B cell (primary cell): ENCODE results near the gene FASTK. TPM values are rescaled to one million over a fixed set of nuclear protein-coding genes. Genes with fewer than 3 reads are reported as not detected.

Experiments used
- ATAC-seq: fragments of 200-7000 bp; cut with Tn5 transposase; one replicate; pipeline ENCODE4 v1.10.0; 2021; ENCODE audit warnings: low read depth, mild to moderate bottlenecking, moderate number of reproducible peaks, moderate library complexity
- CTCF ChIA-PET: fragments of 350-600 bp; sonication (Branson Sonifier 250); formaldehyde crosslinking; loops from one replicate; lab custom pipeline; 2021; ENCODE audit warnings: antibody characterized with exemption, inconsistent platforms; lab: Charles Lee
- POLR2A ChIA-PET: fragments of 350-600 bp; sonication (Branson Sonifier 250); formaldehyde crosslinking; loops from one replicate; lab custom pipeline; 2021; ENCODE audit warnings: antibody characterized with exemption; lab: Charles Lee
- DNase-seq: peaks from one replicate; pipeline ENCODE4 v3.0.0; 2013
- H2AFZ ChIP-seq: 2 replicates; pipeline ENCODE4 v1.6.1; 2012; ENCODE audit warnings: mild to moderate bottlenecking, low read depth, low read length; ENCODE audit not compliant: insufficient read depth, poor library complexity, severe bottlenecking
- H3K27ac ChIP-seq, 2 donors: 1 replicate in 1 of 2; 2 replicates in 1 of 2; pipeline ENCODE4 v1.5.1; 2012 to 2013; ENCODE audit warnings: low read length in 2 of 2, mild to moderate bottlenecking in 2 of 2, moderate library complexity in 1 of 2
- H3K27me3 ChIP-seq, 4 experiments: fragments of 200-600 bp in 1 of 4; sonication (generic) in 1 of 4; replicated peaks in 1 of 4; 1 replicate in 2 of 4; 2 replicates in 2 of 4; pipeline versions ENCODE4 v1.6.1 to v1.7.0; 2013 to 2016; ENCODE audit warnings: low read length in 3 of 4, mild to moderate bottlenecking in 2 of 4, mixed read lengths in 1 of 4, moderate library complexity in 1 of 4; ENCODE audit not compliant: insufficient read depth in 4 of 4, control insufficient read depth in 3 of 4; ENCODE audit errors: control extremely low read depth in 1 of 4
- H3K36me3 ChIP-seq, 2 experiments: replicated peaks in 1 of 2; 1 replicate in 1 of 2; 2 replicates in 1 of 2; pipeline versions ENCODE4 v1.6.1 to v1.7.1; 2013; ENCODE audit warnings: low read length in 1 of 2; ENCODE audit not compliant: insufficient read depth in 2 of 2, control insufficient read depth in 1 of 2; ENCODE audit errors: control extremely low read depth in 1 of 2, extremely low read depth in 1 of 2
- H3K4me1 ChIP-seq, 2 donors: fragments of 200-600 bp in 1 of 2; sonication (generic) in 1 of 2; 1 replicate in 1 of 2; 2 replicates in 1 of 2; pipeline versions ENCODE4 v1.5.1 to v1.6.1; 2013 to 2017; ENCODE audit warnings: low read length in 2 of 2; ENCODE audit not compliant: control insufficient read depth in 2 of 2, insufficient read depth in 2 of 2
- H3K4me2 ChIP-seq: replicated peaks from 2 replicates; pipeline ENCODE3; 2012; ENCODE audit warnings: mild to moderate bottlenecking, low read depth, low read length; ENCODE audit not compliant: poor library complexity, severe bottlenecking
- H3K4me3 ChIP-seq, 5 experiments: fragments of 200-600 bp in 1 of 5; sonication (generic) in 1 of 5; 1 replicate in 3 of 5; 2 replicates in 2 of 5; pipeline versions ENCODE4 v1.5.1 to v1.7.0; 2011 to 2016; ENCODE audit warnings: low read length in 4 of 5, mild to moderate bottlenecking in 4 of 5, low read depth in 2 of 5, control low read depth in 1 of 5, moderate library complexity in 1 of 5; ENCODE audit not compliant: insufficient read depth in 1 of 5; ENCODE audit errors: control extremely low read depth in 1 of 5, extremely low read depth in 1 of 5
- H3K79me2 ChIP-seq: fragments of 200-600 bp; sonication (generic); one replicate; pipeline ENCODE4 v1.6.0; 2016; ENCODE audit warnings: low read length; ENCODE audit not compliant: control insufficient read depth, insufficient read depth
- H3K9ac ChIP-seq: fragments of 200-600 bp; sonication (generic); 2 replicates; pipeline ENCODE4 v1.6.1; 2017; ENCODE audit warnings: mild to moderate bottlenecking, low read length, moderate library complexity
- H3K9me3 ChIP-seq, 3 donors: one replicate each; pipeline versions ENCODE4 v1.6.1 to v1.7.1; 2013; ENCODE audit warnings: low read length in 2 of 3; ENCODE audit not compliant: control insufficient read depth in 2 of 3, insufficient read depth in 1 of 3; ENCODE audit errors: control extremely low read depth in 1 of 3
- H4K20me1 ChIP-seq: 2 replicates; pipeline ENCODE4 v1.6.0; 2012; ENCODE audit warnings: mild to moderate bottlenecking, low read length; ENCODE audit not compliant: insufficient read depth, control insufficient read depth, poor library complexity, severe bottlenecking
- H3K27ac Mint-ChIP-seq: one replicate; pipeline ENCODE4 v1.8.0; 2021; ENCODE audit warnings: mixed read lengths
- H3K27me3 Mint-ChIP-seq: one replicate; pipeline ENCODE4 v1.8.0; 2021; ENCODE audit warnings: mixed read lengths
- H3K4me1 Mint-ChIP-seq: one replicate; pipeline ENCODE4 v1.8.0; 2021; ENCODE audit warnings: mixed read lengths
- H3K4me3 Mint-ChIP-seq: one replicate; pipeline ENCODE4 v1.8.0; 2021; ENCODE audit warnings: mixed read lengths
- H3K9me3 Mint-ChIP-seq: one replicate; pipeline ENCODE4 v1.8.0; 2022; ENCODE audit warnings: mixed read lengths; ENCODE audit not compliant: insufficient read depth
- EZH2 ChIP-seq: IDR thresholded peaks from 2 replicates; pipeline ENCODE4 v1.6.1; 2012; ENCODE audit warnings: borderline replicate concordance, low read depth, mild to moderate bottlenecking, moderate library complexity, low read length; ENCODE audit not compliant: insufficient read depth, poor library complexity, severe bottlenecking
- WGBS: methylation state at CpG from one replicate; pipeline ENCODE4 v1.1.5; 2013; ENCODE audit warnings: missing lambda C conversion rate; ENCODE audit not compliant: insufficient coverage; 5-methylcytosine and 5-hydroxymethylcytosine counted together
- intact Hi-C: fragments of 100-400 bp; cut with micrococcal nuclease; formaldehyde crosslinking; loops from one replicate; pipeline ENCODE4 v1.10.0; 2022
- polyA plus RNA-seq: library from polyadenylated mRNA; depleted of rRNA; stranded (reverse); fragments of >200 nt; gene quantifications from 2 replicates; pipeline ENCODE4 v1.2.3, GENCODE V29; 2012
- total RNA-seq, 2 donors: library from RNA; stranded (reverse); fragments of 120-200 nt in 1 of 2; gene quantifications; 1 replicate in 1 of 2; 2 replicates in 1 of 2; pipeline versions ENCODE4 v1.2.3 to v1.2.4, GENCODE V29; 2013 to 2022
- TF ChIP-seq, protein P1 (sequence below): fragments of 200-600 bp; IDR thresholded peaks from one replicate; pipeline ENCODE4 v1.8.0; 2022; ENCODE audit warnings: antibody characterized with exemption, mild to moderate bottlenecking

FASTK gene
- total and polyA plus RNA-seq, 2 donors (not counting 1 experiment from before 2014, with no cell fraction given) = 120 to 258 TPM

DNA sequence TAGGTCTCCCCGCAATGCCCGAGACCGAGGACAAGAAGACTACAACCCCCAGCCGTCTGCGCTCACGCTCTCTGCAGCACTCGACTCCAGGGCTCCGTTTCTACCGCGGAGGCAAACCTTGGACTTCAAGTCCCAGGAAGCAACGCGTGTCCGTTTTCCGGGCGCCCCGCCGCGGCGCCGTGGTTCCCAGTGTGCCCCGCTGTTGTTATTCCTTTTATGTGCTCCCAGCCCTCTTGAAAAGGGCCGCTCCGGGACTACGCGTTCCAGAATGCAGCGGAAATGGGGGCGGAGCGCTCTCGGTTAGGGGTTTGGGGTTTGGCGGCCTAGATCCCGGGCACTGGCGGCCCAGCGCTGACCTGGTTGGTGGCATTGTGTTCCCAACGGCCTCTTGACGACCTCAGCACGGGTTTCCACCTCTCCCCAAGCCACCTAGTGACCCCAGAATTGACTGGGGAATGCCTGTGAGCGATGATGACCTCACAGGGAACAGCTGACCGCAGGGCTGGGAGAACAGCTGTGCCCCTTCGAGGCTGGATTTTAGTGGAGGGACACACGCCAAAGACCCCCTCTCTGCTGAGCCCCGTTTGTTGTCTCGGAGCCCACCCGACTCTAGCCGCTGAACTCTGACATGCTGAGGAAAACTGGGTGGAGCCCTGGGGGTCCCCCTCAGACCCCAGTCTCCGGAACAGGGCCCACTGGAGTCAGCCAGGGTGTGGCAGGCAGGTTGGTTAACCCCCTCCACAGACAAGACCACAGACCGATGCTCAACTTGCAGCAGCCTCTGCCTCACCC is 22.4 kb downstream of the FASTK start:
- H3K27me3 ChIP-seq = no peaks in the 10 kb centered on the region
- peaks cover 37% of the 10 kb centered on the region for H3K79me2 ChIP-seq
- Mint-ChIP-seq H3K27me3 (no peaks in the 10 kb centered on the region), H3K27ac (peak overlapping the region; percentile 94), H3K4me1 (peaks cover 36% of the 10 kb centered on the region), H3K9me3 (no peaks in the 10 kb centered on the region), H3K4me3 (peak overlapping the region; percentile 96)
- TF ChIP-seq, protein P1, sequence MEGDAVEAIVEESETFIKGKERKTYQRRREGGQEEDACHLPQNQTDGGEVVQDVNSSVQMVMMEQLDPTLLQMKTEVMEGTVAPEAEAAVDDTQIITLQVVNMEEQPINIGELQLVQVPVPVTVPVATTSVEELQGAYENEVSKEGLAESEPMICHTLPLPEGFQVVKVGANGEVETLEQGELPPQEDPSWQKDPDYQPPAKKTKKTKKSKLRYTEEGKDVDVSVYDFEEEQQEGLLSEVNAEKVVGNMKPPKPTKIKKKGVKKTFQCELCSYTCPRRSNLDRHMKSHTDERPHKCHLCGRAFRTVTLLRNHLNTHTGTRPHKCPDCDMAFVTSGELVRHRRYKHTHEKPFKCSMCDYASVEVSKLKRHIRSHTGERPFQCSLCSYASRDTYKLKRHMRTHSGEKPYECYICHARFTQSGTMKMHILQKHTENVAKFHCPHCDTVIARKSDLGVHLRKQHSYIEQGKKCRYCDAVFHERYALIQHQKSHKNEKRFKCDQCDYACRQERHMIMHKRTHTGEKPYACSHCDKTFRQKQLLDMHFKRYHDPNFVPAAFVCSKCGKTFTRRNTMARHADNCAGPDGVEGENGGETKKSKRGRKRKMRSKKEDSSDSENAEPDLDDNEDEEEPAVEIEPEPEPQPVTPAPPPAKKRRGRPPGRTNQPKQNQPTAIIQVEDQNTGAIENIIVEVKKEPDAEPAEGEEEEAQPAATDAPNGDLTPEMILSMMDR = no peak
- TF ChIP-seq EZH2 = no peak
- no peaks in the 10 kb centered on the region for H3K9me3 ChIP-seq
- peak overlapping the region; percentile 100 for H3K4me2 ChIP-seq
- DNase-seq (peak; percentile 98), ATAC-seq (peak; percentile 92)
- peak overlapping the region; percentile 89 for H3K9ac ChIP-seq
- peak overlapping the region; percentile 98 for H2AFZ ChIP-seq
- ChIA-PET CTCF (interaction anchor here (0.6 to 1.6 kb wide), 4 partner anchors 23 to 1453 kb away, joined by 3 to 6 read pairs (median 4); partner anchors contain the start of gene FASTK), POLR2A (interaction anchor here (0.8 to 1.3 kb wide), 4 partner anchors 12 to 731 kb away, joined by 4 to 7 read pairs (median 6); partner anchors contain the start of gene ABCB8)
- WGBS = 1% methylated on average over 45 of the region's 46 CpGs
- H3K4me1 ChIP-seq = peaks cover 23 to 40% of the 10 kb centered on the region in 2 donors
- no peaks in the 10 kb centered on the region for H3K36me3 ChIP-seq
- intact Hi-C loops = loop anchor here (1.0 to 5.0 kb wide), 7 partner anchors 30 to 1343 kb away; partner anchors contain the start of genes ABCB8, ABCF2, REPIN1 and ZNF862
- H3K27ac ChIP-seq = peak overlapping the region; percentile 79 to 82
- peak overlapping the region; percentile 67 to 90 (median 73) for H3K4me3 ChIP-seq
- peaks cover 32% of the 10 kb centered on the region for H4K20me1 ChIP-seq
